Measurements from ENCODE around the gene CTIF.
A peak's percentile ranks its signal among the peaks of the same experiment; 100 is the strongest.

Gene CTIF

DNA sequence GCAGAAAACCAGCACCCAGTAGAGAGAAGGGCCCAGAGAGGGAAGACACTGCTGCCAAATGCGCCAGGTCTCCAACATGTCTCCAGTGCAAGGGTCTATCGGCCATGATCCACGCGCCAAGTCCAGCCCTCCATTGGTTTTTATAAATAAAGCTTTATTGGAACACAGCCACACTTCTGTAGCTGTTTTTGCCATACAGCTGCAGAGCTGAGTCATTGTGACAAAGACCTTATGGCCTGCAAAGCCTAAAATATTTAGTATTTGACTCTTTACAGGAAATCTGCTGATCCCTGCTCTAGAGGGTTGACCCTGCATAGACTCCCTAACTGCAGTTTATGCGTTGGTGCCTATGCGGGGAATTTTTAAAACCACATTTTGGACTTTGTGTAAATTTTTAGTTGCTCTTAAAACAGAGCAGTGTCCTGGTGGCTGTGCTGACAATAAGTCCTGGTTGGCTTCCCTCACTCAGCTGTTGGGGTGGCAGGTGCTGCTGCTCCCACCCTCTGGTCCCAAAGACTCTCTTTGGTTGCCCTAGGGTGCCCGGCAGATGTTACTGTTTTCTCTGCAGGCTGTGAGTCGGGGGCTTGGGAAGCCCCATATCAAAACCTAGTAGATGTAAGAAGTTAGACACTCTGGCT is 154.9 kb downstream of the CTIF start:
- TF ChIP-seq CTCF (IDR thresholded peaks at IDR 0.05; ENCODE audit: insufficient read depth, low read depth, low read length, missing control alignments) = no peak
- H3K4me3 ChIP-seq (ENCODE audit: low read depth, low read length) = no peak overlapping the region
- DNase-seq (ENCODE audit: low read depth) = no peak

- no peak for DNase-seq (ENCODE audit: low read depth)
- no peak for TF ChIP-seq CTCF (IDR thresholded peaks at IDR 0.05; ENCODE audit: insufficient read depth, low read depth, low read length, missing control alignments)
- H3K4me3 ChIP-seq (ENCODE audit: low read depth, low read length) = no peak overlapping the region
Measured at GRCh38 chr18:48694295-48694694, 155.5 kb downstream of the CTIF start.

GRCh38 chr18:48695671-48696070 is 156.8 kb downstream of the CTIF start:
- no peak overlapping the region for H3K4me3 ChIP-seq (ENCODE audit: low read depth, low read length)
- DNase-seq (ENCODE audit: low read depth) = no peak
- no peak for TF ChIP-seq CTCF (IDR thresholded peaks at IDR 0.05; ENCODE audit: insufficient read depth, low read depth, low read length, missing control alignments)

- no peak for DNase-seq (ENCODE audit: low read depth)
- no peak for TF ChIP-seq CTCF (IDR thresholded peaks at IDR 0.05; ENCODE audit: insufficient read depth, low read depth, low read length, missing control alignments)
- H3K4me3 ChIP-seq (ENCODE audit: low read depth, low read length) = no peak overlapping the region
Measured at GRCh38 chr18:48696218-48696617, 157.4 kb downstream of the CTIF start.

- TF ChIP-seq CTCF (IDR thresholded peaks at IDR 0.05; ENCODE audit: insufficient read depth, low read depth, low read length, missing control alignments) = no peak
- no peak overlapping the region for H3K4me3 ChIP-seq (ENCODE audit: low read depth, low read length)
- no peak for DNase-seq (ENCODE audit: low read depth)
Measured at GRCh38 chr18:48697441-48697840, 158.6 kb downstream of the CTIF start.

- DNase-seq (ENCODE audit: low read depth) = peak; percentile 61
- no peak for TF ChIP-seq CTCF (IDR thresholded peaks at IDR 0.05; ENCODE audit: insufficient read depth, low read depth, low read length, missing control alignments)
- H3K4me3 ChIP-seq (ENCODE audit: low read depth, low read length) = no peak overlapping the region
Measured at GRCh38 chr18:48698707-48699106, 159.9 kb downstream of the CTIF start.

- DNase-seq (ENCODE audit: low read depth) = no peak
- no peak for TF ChIP-seq CTCF (IDR thresholded peaks at IDR 0.05; ENCODE audit: insufficient read depth, low read depth, low read length, missing control alignments)
- no peak overlapping the region for H3K4me3 ChIP-seq (ENCODE audit: low read depth, low read length)
Measured at GRCh38 chr18:48699761-48700160, 160.9 kb downstream of the CTIF start.
